H1 (cell line): ENCODE measurements around the gene HSPA1B. TPM values are rescaled to one million over a fixed set of nuclear protein-coding genes. Genes with fewer than 3 reads are reported as not detected.

Experiments
- CTCF ChIA-PET: fragments of 300-600 bp; sonication (Branson Sonifier 250); formaldehyde crosslinking; loops from one replicate; lab custom pipeline; 2021; ENCODE audit not compliant: partially characterized antibody; lab: Charles Lee
- POLR2A ChIA-PET: fragments of 300-600 bp; sonication (Branson Sonifier 250); formaldehyde crosslinking; loops from one replicate; lab custom pipeline; 2021; ENCODE audit warnings: inconsistent platforms; ENCODE audit not compliant: partially characterized antibody; lab: Charles Lee
- DNase-seq, 2 experiments: peaks; one replicate each; pipeline versions ENCODE4 v3.0.0 to v3.0.0-alpha.2; 2010 to 2022; ENCODE audit warnings: low spot score in 2 of 2, low read depth in 1 of 2, mixed read lengths in 1 of 2
- FAIRE-seq: peaks from 2 replicates; lab custom pipeline; 2011; peaks lifted over from hg19 to GRCh38; lab: Jason Lieb, UNC
- H2AFZ ChIP-seq: 2 replicates; pipeline ENCODE4 v1.8.1; 2012; ENCODE audit warnings: low read length, inconsistent platforms
- H2AK5ac ChIP-seq: 2 replicates; pipeline ENCODE4 v1.6.1; 2013; ENCODE audit warnings: low read depth, low read length
- H2BK120ac ChIP-seq: replicated peaks from 2 replicates; pipeline ENCODE3; 2013; ENCODE audit warnings: low read depth, low read length, inconsistent platforms
- H2BK12ac ChIP-seq: 2 replicates; pipeline ENCODE4 v1.6.1; 2013; ENCODE audit warnings: low read depth, low read length
- H2BK15ac ChIP-seq: 2 replicates; pipeline ENCODE4 v1.6.1; 2013; ENCODE audit warnings: low read length
- H2BK20ac ChIP-seq: 2 replicates; pipeline ENCODE4 v1.6.1; 2013; ENCODE audit warnings: low read length
- H2BK5ac ChIP-seq: 2 replicates; pipeline ENCODE4 v1.6.1; 2013; ENCODE audit warnings: low read depth, low read length
- H3K14ac ChIP-seq: 2 replicates; pipeline ENCODE4 v1.6.1; 2013; ENCODE audit warnings: inconsistent platforms; ENCODE audit not compliant: insufficient read length
- H3K18ac ChIP-seq: 2 replicates; pipeline ENCODE4 v1.6.1; 2013; ENCODE audit warnings: low read length; ENCODE audit errors: extremely low read depth
- H3K23ac ChIP-seq: 2 replicates; pipeline ENCODE4 v1.6.1; 2013; ENCODE audit warnings: inconsistent platforms; ENCODE audit not compliant: insufficient read length
- H3K23me2 ChIP-seq: 2 replicates; pipeline ENCODE4 v1.6.1; 2013; ENCODE audit warnings: low read depth, low read length
- H3K27ac ChIP-seq: 2 replicates; pipeline ENCODE4 v1.6.1; 2011; ENCODE audit warnings: low read depth, low read length, inconsistent platforms
- H3K27me3 ChIP-seq, 4 experiments: replicated peaks in 1 of 4; 1 replicate in 1 of 4; 2 replicates in 3 of 4; pipeline versions ENCODE4 v1.6.1 to v1.8.1; 2011 to 2013; ENCODE audit warnings: low read length in 3 of 4, mild to moderate bottlenecking in 3 of 4, inconsistent platforms in 2 of 4, mixed read lengths in 2 of 4, moderate library complexity in 1 of 4; ENCODE audit not compliant: control insufficient read depth in 3 of 4, insufficient read depth in 3 of 4; ENCODE audit errors: extremely low read depth in 1 of 4
- H3K36me3 ChIP-seq, 4 experiments: 2 replicates each; pipeline versions ENCODE4 v1.6.1 to v1.8.1; 2011 to 2013; ENCODE audit warnings: mild to moderate bottlenecking in 4 of 4, low read length in 3 of 4, moderate library complexity in 2 of 4, control low read depth in 1 of 4, inconsistent platforms in 1 of 4; ENCODE audit not compliant: insufficient read depth in 4 of 4, control insufficient read depth in 2 of 4
- H3K4ac ChIP-seq: replicated peaks from 2 replicates; pipeline ENCODE3; 2013; ENCODE audit warnings: low read length, low read depth, mixed read lengths, inconsistent platforms; ENCODE audit not compliant: insufficient read length
- H3K4me1 ChIP-seq, 4 experiments: replicated peaks in 1 of 4; 1 replicate in 1 of 4; 2 replicates in 3 of 4; pipeline versions ENCODE4 v1.6.1 to v1.8.1; 2011 to 2013; ENCODE audit warnings: low read length in 3 of 4, inconsistent platforms in 2 of 4, mixed read lengths in 1 of 4; ENCODE audit not compliant: insufficient read depth in 4 of 4, control insufficient read depth in 3 of 4
- H3K4me2 ChIP-seq, 2 experiments: 2 replicates each; pipeline versions ENCODE4 v1.6.1 to v1.8.1; 2011 to 2013; ENCODE audit warnings: low read depth in 2 of 2, low read length in 2 of 2, control low read depth in 1 of 2, inconsistent platforms in 1 of 2, mild to moderate bottlenecking in 1 of 2; ENCODE audit not compliant: insufficient read depth in 1 of 2
- H3K4me3 ChIP-seq, 4 experiments: fragments of 200-600, 300-600 bp in 1 of 4; sonication (generic), shearing (Covaris generic), sonication (Bioruptor Twin) in 1 of 4; 2 replicates each; pipeline versions ENCODE4 v1.5.1 to v1.8.1; 2011 to 2016; ENCODE audit warnings: low read length in 4 of 4, low read depth in 3 of 4, control low read depth in 2 of 4, inconsistent platforms in 2 of 4, mild to moderate bottlenecking in 2 of 4, mixed read lengths in 1 of 4, moderate library complexity in 1 of 4; ENCODE audit not compliant: insufficient read depth in 2 of 4; ENCODE audit errors: extremely low read depth in 1 of 4
- H3K56ac ChIP-seq: replicated peaks from 2 replicates; pipeline ENCODE3; 2013; ENCODE audit warnings: low read depth, mild to moderate bottlenecking, mixed read lengths, low read length, inconsistent platforms; ENCODE audit not compliant: insufficient read length
- H3K79me1 ChIP-seq: 2 replicates; pipeline ENCODE4 v1.6.1; 2013; ENCODE audit warnings: low read depth, low read length, control low read depth
- H3K79me2 ChIP-seq, 2 experiments: 2 replicates each; pipeline versions ENCODE4 v1.6.1 to v1.8.1; 2012 to 2013; ENCODE audit warnings: low read length in 2 of 2, mild to moderate bottlenecking in 2 of 2, inconsistent platforms in 1 of 2; ENCODE audit not compliant: insufficient read depth in 2 of 2, control insufficient read depth in 1 of 2
- H3K9ac ChIP-seq, 4 experiments: replicated peaks in 1 of 4; 1 replicate in 1 of 4; 2 replicates in 3 of 4; pipeline versions ENCODE4 v1.6.1 to v1.8.1; 2011 to 2013; ENCODE audit warnings: low read depth in 3 of 4, low read length in 3 of 4, control low read depth in 2 of 4, mild to moderate bottlenecking in 2 of 4, moderate library complexity in 2 of 4, inconsistent platforms in 1 of 4; ENCODE audit errors: extremely low read depth in 1 of 4
- H3K9me3 ChIP-seq, 2 experiments: 2 replicates each; pipeline versions ENCODE4 v1.6.1 to v1.8.1; 2012 to 2013; ENCODE audit warnings: mild to moderate bottlenecking in 2 of 2, moderate library complexity in 2 of 2, control low read depth in 1 of 2, inconsistent platforms in 1 of 2, low read depth in 1 of 2, low read length in 1 of 2, mixed read lengths in 1 of 2; ENCODE audit not compliant: insufficient read depth in 2 of 2
- H4K20me1 ChIP-seq, 2 experiments: replicated peaks in 1 of 2; 2 replicates each; pipeline versions ENCODE3 to v1.8.1; 2011 to 2013; ENCODE audit warnings: inconsistent platforms in 2 of 2, low read length in 2 of 2, mild to moderate bottlenecking in 1 of 2; ENCODE audit not compliant: insufficient read depth in 2 of 2, control insufficient read depth in 1 of 2
- H4K5ac ChIP-seq: 2 replicates; pipeline ENCODE4 v1.6.1; 2013; ENCODE audit warnings: low read length, low read depth, mixed read lengths, inconsistent platforms; ENCODE audit not compliant: insufficient read length
- H4K8ac ChIP-seq: 2 replicates; pipeline ENCODE4 v1.8.0; 2013; ENCODE audit warnings: mild to moderate bottlenecking, moderate library complexity, low read length, inconsistent platforms; ENCODE audit not compliant: insufficient read depth; ENCODE audit errors: extremely low read depth
- H4K91ac ChIP-seq: replicated peaks from 2 replicates; pipeline ENCODE3; 2013; ENCODE audit warnings: low read length, mixed read lengths, inconsistent platforms; ENCODE audit not compliant: insufficient read length
- ASH2L ChIP-seq: fragments of 200-600, 300-600 bp; sonication (generic); IDR thresholded peaks from one replicate; pipeline ENCODE4 v1.7.1; 2017; ENCODE audit warnings: low read length
- CBX8 ChIP-seq: fragments of 300-800, 300-1000 bp; sonication (generic); IDR thresholded peaks from 2 replicates; pipeline ENCODE4 v1.7.1; 2016; ENCODE audit warnings: low read depth, low read length, borderline replicate concordance
- CTBP2 ChIP-seq: IDR thresholded peaks from 2 replicates; pipeline ENCODE4 v1.7.0; 2011; ENCODE audit warnings: borderline replicate concordance, mild to moderate bottlenecking, moderate library complexity, mixed read lengths, low read length; ENCODE audit not compliant: insufficient read depth, insufficient read length
- CTCF ChIP-seq, 3 experiments: IDR thresholded peaks; 1 replicate in 2 of 3; 2 replicates in 1 of 3; pipeline versions ENCODE4 v1.5.1 to v1.6.1; 2011; ENCODE audit warnings: low read length in 3 of 3, mild to moderate bottlenecking in 3 of 3, inconsistent platforms in 2 of 3, low read depth in 1 of 3, moderate library complexity in 1 of 3; ENCODE audit not compliant: insufficient read depth in 1 of 3; ENCODE audit errors: control extremely low read depth in 1 of 3
- EZH2 ChIP-seq: fragments of 200-600 bp; sonication (generic); IDR thresholded peaks from 2 replicates; pipeline ENCODE4 v1.7.1; 2012; ENCODE audit warnings: low read depth, mild to moderate bottlenecking, moderate library complexity, low read length, inconsistent platforms; ENCODE audit not compliant: severe bottlenecking
- HDAC2 ChIP-seq, 2 experiments: fragments of 300-600 bp in 1 of 2; sonication (generic) in 1 of 2; IDR thresholded peaks; 2 replicates each; pipeline ENCODE4 v1.6.1; 2011 to 2012; ENCODE audit warnings: low read depth in 2 of 2, low read length in 2 of 2, mild to moderate bottlenecking in 2 of 2, moderate library complexity in 2 of 2, borderline replicate concordance in 1 of 2, inconsistent platforms in 1 of 2
- SAP30 ChIP-seq: fragments of 300-600 bp; sonication (generic); IDR thresholded peaks from 2 replicates; pipeline ENCODE4 v1.7.1; 2012; ENCODE audit warnings: low read length, moderate library complexity, mild to moderate bottlenecking, inconsistent platforms; ENCODE audit not compliant: insufficient read depth, insufficient replicate concordance
- SP4 ChIP-seq: IDR thresholded peaks from 2 replicates; pipeline ENCODE4 v1.6.1; 2012; ENCODE audit warnings: low read length, inconsistent platforms
- WGBS, 2 experiments: shearing (Covaris generic) in 1 of 2; methylation state at CpG; one replicate each; pipeline versions ENCODE4 v1.1.6 to v1.1.7; 2013 to 2015; ENCODE audit warnings: low lambda C conversion rate in 2 of 2, mixed read lengths in 2 of 2, inconsistent platforms in 1 of 2, low coverage in 1 of 2, missing lambda C conversion rate in 1 of 2; ENCODE audit not compliant: insufficient replicate concordance in 2 of 2, insufficient coverage in 1 of 2, insufficient read length in 1 of 2; ENCODE audit errors: extremely low coverage in 1 of 2, missing lambda C conversion rate in 1 of 2; 5-methylcytosine and 5-hydroxymethylcytosine counted together
- polyA plus RNA-seq, 7 experiments: library from polyadenylated mRNA; depleted of rRNA in 3 of 7; stranded (reverse) in 5 of 7; unstranded in 2 of 7; fragments of >200 nt in 5 of 7; fragments of 200-250 nt in 2 of 7; gene quantifications; 1 replicate in 5 of 7; 2 replicates in 1 of 7; 4 replicates in 1 of 7; pipeline versions ENCODE4 v1.2.1 to v1.2.3, GENCODE V29; 2011 to 2013; ENCODE audit warnings: missing spikeins in 2 of 7, mixed read lengths in 2 of 7
- total RNA-seq: library from RNA; stranded (reverse); fragmentation: NEBNext Ultra II Directional; extraction: Animal tissue kit (Norgen Biotek cat#: 25700); gene quantifications from 2 replicates; pipeline ENCODE4 v1.2.1, GENCODE V29; 2021

HSPA1B gene
- total and polyA plus RNA-seq, 2 of the 8 experiments (the other 6 are each of a cell fraction or from before 2014, with no cell fraction given): 36.6 to 76.6 TPM

- no peak overlapping the region for H2BK12ac ChIP-seq
- H4K5ac ChIP-seq: no peak overlapping the region
- no peak for DNase-seq
- no peak overlapping the region for H3K4me2 ChIP-seq
- H4K20me1 ChIP-seq: peaks cover 0 to 4% of the 10 kb centered on the region in 2 experiments
- H3K4me1 ChIP-seq: peaks cover 0 to 22% (median 6%) of the 10 kb centered on the region in 4 experiments; a peak in 3 of 7 replicates
- no peak overlapping the region for H4K8ac ChIP-seq
- H2BK5ac ChIP-seq: no peak overlapping the region
- no peak overlapping the region for H3K9ac ChIP-seq
- H3K18ac ChIP-seq: no peak overlapping the region
- no peak overlapping the region for H3K14ac ChIP-seq
- H3K79me1 ChIP-seq: no peaks in the 10 kb centered on the region; the same call in 1 of the 2 replicates
- no peaks in the 10 kb centered on the region; the same call in 1 of the 2 replicates for H3K23me2 ChIP-seq
- no peak overlapping the region for H3K4me3 ChIP-seq
- no peak overlapping the region for H2BK120ac ChIP-seq
- peaks cover 3 to 4% (median 4%) of the 10 kb centered on the region in 4 experiments; a peak in 4 of 8 replicates for H3K36me3 ChIP-seq
- H2BK20ac ChIP-seq: no peak overlapping the region
- H3K27me3 ChIP-seq: no peaks in the 10 kb centered on the region
- H2AFZ ChIP-seq: no peak overlapping the region
- no peak overlapping the region for H3K23ac ChIP-seq
- no peak overlapping the region for H3K56ac ChIP-seq
- no peak overlapping the region for H3K4ac ChIP-seq
- H3K27ac ChIP-seq: no peak overlapping the region
- ChIA-PET CTCF (interaction anchor here (0.6 to 8.1 kb wide), 6 partner anchors 14 to 277 kb away, joined by 3 to 59 read pairs (median 3); no protein-coding TSS in a partner anchor), POLR2A (interaction anchor here (0.7 to 5.6 kb wide), 7 partner anchors 8 to 164 kb away, joined by 3 to 47 read pairs (median 6); partner anchors contain the start of gene NEU1)
- no peak overlapping the region for H2AK5ac ChIP-seq
- H3K9me3 ChIP-seq: no peaks in the 10 kb centered on the region
- FAIRE-seq: no peak
- no peaks in the 10 kb centered on the region for H3K79me2 ChIP-seq
- WGBS, 2 experiments: 86% methylated on average over 5 of the region's 5 CpGs; no CpG with 5 or more reads in 1 of the 2 experiments
- no peak overlapping the region for H2BK15ac ChIP-seq
- H4K91ac ChIP-seq: no peak overlapping the region
- TF ChIP-seq CBX8 (no peak), CTBP2 (no peak), HDAC2 (IDR thresholded peaks at IDR 0.05; ENCODE audit: borderline replicate concordance in 1 of 2, low read depth in 2 of 2, low read length in 2 of 2) (no peak), SAP30 (no peak), CTCF (IDR thresholded peaks at IDR 0.05; ENCODE audit: control extremely low read depth in 1 of 3, insufficient read depth in 1 of 3, low read depth in 1 of 3, low read length in 3 of 3) (no peak), EZH2 (no peak), SP4 (no peak), ASH2L (no peak)
Measured at GRCh38 chr6:31874836-31875572, 47.5 kb downstream of the HSPA1B start.
